MCF 10A (cell line): ENCODE measurements around the gene CDC42EP5. TPM values are rescaled to one million over a fixed set of nuclear protein-coding genes. Genes with fewer than 3 reads are reported as not detected.

ENCODE experiments used
- Bru-seq: library from RNA; stranded (reverse); fragments of 400-500 nt; gene quantifications from one replicate; lab custom pipeline; 2021; lab: Mats Ljungman, UMichigan
- BruChase-seq, 2 experiments: library from RNA; stranded (reverse); fragments of 400-500 nt; gene quantifications; one replicate each; lab custom pipeline; 2021; lab: Mats Ljungman, UMichigan
- BruUV-seq: library from RNA; stranded (reverse); fragments of 400-500 nt; replicated peaks from 2 replicates; lab custom pipeline; 2021; lab: Mats Ljungman, UMichigan
- CTCF ChIA-PET: fragments of 300-600 bp; sonication (Branson Sonifier 250); formaldehyde crosslinking; extraction: SDS; loops from one replicate; lab custom pipeline; 2021; ENCODE audit warnings: antibody characterized with exemption, inconsistent platforms; lab: Yijun Ruan, JAX
- POLR2A ChIA-PET: fragments of 300-600, 350-650 bp; sonication (Branson Sonifier 250); formaldehyde crosslinking; extraction: SDS; loops from one replicate; lab custom pipeline; 2020; ENCODE audit warnings: antibody characterized with exemption, inconsistent platforms; lab: Yijun Ruan, JAX
- DNase-seq: peaks from one replicate; pipeline ENCODE4 v3.0.0-alpha.2; 2018; ENCODE audit not compliant: unreplicated experiment
- H3K27ac Mint-ChIP-seq: one replicate; pipeline ENCODE4 v1.8.0; 2022; ENCODE audit warnings: mild to moderate bottlenecking, low read depth, mixed read lengths; ENCODE audit not compliant: unreplicated experiment
- H3K27me3 Mint-ChIP-seq: one replicate; pipeline ENCODE4 v1.8.0; 2022; ENCODE audit warnings: mixed read lengths; ENCODE audit not compliant: insufficient read depth, unreplicated experiment
- H3K36me3 Mint-ChIP-seq: one replicate; pipeline ENCODE4 v1.8.0; 2022; ENCODE audit warnings: mild to moderate bottlenecking, moderate library complexity, mixed read lengths; ENCODE audit not compliant: insufficient read depth, unreplicated experiment
- H3K4me1 Mint-ChIP-seq: one replicate; pipeline ENCODE4 v1.8.0; 2022; ENCODE audit warnings: mixed read lengths; ENCODE audit not compliant: insufficient read depth, unreplicated experiment
- H3K4me3 Mint-ChIP-seq: one replicate; pipeline ENCODE4 v1.8.0; 2022; ENCODE audit warnings: mild to moderate bottlenecking, moderate library complexity, mixed read lengths; ENCODE audit not compliant: unreplicated experiment
- H3K9me3 Mint-ChIP-seq: one replicate; pipeline ENCODE4 v1.8.0; 2022; ENCODE audit warnings: mixed read lengths; ENCODE audit not compliant: unreplicated experiment
- intact Hi-C: fragments of 100-400 bp; cut with micrococcal nuclease; formaldehyde crosslinking; loops from 2 replicates; pipeline ENCODE4 v1.14.1; 2022
- long read RNA-seq: library from polyadenylated mRNA; stranded (forward); transcript quantifications from one replicate; pipeline ENCODE4 v2.0.0, GENCODE V29; 2022
- total RNA-seq: library from RNA; stranded (reverse); gene quantifications from 2 replicates; pipeline ENCODE4 v1.2.3, GENCODE V29; 2022
- TF ChIP-seq, protein P1 (sequence below): fragments of 200-600 bp; IDR thresholded peaks from one replicate; pipeline ENCODE4 v1.8.0; 2022; ENCODE audit warnings: antibody characterized with exemption, mild to moderate bottlenecking; ENCODE audit not compliant: unreplicated experiment

The CDC42EP5 gene, protein sequence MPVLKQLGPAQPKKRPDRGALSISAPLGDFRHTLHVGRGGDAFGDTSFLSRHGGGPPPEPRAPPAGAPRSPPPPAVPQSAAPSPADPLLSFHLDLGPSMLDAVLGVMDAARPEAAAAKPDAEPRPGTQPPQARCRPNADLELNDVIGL
- 3.0 TPM in 2 replicates for total RNA-seq
- Bru-seq, nascent RNA, result percentile 24 among the genes with signal in this experiment
- BruChase-seq, experiment 1, labeled RNA remaining after a 6-hour chase, result percentile 27 among the genes with signal in this experiment
- percentile 23 among the genes with signal in this experiment for BruChase-seq, experiment 2, labeled RNA remaining after a 2-hour chase
- long read RNA-seq, partial matches to known transcripts, result 1 of 2 reads
- long read RNA-seq, other reads (novel, unspliced or antisense), result 0 of 2 reads

DNA sequence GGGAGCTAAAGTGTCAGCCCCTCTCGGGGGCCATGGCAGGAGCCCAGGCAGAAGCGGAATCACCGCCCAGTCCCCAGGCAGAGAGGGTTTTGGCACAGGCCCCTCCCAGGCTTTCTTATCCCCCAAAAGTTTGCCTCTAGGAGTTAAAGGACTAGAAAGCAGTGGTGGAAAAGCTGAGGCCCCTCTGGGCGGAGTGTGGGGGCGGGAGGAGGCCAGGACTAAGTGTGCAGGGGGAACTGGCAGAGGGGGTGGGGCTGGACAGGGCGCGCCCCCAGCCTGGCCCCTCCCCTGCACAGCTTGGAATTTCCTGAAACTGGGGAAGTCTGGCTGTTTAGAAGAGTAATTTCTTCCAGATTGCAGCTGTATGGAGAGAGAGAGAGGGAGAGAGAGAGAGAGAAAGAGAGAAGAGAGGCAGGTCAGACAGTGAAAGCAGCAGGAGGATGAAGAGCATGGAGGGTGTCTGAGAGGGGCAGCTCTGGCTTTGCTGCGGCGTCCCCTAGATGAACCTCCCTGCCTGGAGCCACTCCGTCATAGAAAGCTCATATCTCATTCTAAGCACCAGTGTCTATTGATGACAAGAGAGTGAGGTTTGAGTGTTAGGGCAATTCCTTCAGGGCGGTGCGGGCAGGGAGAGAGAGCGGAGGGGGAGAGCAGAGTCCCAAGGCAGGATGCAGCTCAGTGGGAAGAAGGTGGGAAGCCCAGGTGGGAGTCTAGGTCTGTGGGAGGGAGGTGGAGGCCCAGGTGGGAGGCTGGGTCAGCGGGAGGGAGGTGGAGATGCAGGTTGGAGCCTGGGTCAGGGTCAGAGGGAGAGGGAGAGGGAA, at the start of gene CDC42EP5:
CDC42EP5 (minus strand) TSS at position 226 of the 821 bp plus-strand sequence. CDS start 7,749 bp downstream, outside the sequence.
- H3K9me3 Mint-ChIP-seq, result no peaks in the 10 kb centered on the region
- no peaks in the 10 kb centered on the region for H3K36me3 Mint-ChIP-seq
- intact Hi-C loops, result no loop called here
- ChIA-PET POLR2A (interaction anchor here (0.8 kb wide), 1 partner anchor 24 kb away, joined by 3 read pairs; the partner anchor contains the start of gene LENG8), CTCF (interaction anchor here (0.6 to 1.2 kb wide), 3 partner anchors 34 to 1180 kb away, joined by 3 to 5 read pairs (median 4); no protein-coding TSS in a partner anchor)
- TF ChIP-seq, protein P1, sequence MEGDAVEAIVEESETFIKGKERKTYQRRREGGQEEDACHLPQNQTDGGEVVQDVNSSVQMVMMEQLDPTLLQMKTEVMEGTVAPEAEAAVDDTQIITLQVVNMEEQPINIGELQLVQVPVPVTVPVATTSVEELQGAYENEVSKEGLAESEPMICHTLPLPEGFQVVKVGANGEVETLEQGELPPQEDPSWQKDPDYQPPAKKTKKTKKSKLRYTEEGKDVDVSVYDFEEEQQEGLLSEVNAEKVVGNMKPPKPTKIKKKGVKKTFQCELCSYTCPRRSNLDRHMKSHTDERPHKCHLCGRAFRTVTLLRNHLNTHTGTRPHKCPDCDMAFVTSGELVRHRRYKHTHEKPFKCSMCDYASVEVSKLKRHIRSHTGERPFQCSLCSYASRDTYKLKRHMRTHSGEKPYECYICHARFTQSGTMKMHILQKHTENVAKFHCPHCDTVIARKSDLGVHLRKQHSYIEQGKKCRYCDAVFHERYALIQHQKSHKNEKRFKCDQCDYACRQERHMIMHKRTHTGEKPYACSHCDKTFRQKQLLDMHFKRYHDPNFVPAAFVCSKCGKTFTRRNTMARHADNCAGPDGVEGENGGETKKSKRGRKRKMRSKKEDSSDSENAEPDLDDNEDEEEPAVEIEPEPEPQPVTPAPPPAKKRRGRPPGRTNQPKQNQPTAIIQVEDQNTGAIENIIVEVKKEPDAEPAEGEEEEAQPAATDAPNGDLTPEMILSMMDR, result no peak
- BruUV-seq, result no TSS peak
- peak within 1 kb of the TSS; percentile 30 for H3K4me3 Mint-ChIP-seq
- peaks cover 18% of the 10 kb centered on the region for H3K4me1 Mint-ChIP-seq
- H3K27ac Mint-ChIP-seq, result no peak within 1 kb of the TSS
- H3K27me3 Mint-ChIP-seq, result peaks cover 21% of the 10 kb centered on the region
- DNase-seq, result no peak

DNA sequence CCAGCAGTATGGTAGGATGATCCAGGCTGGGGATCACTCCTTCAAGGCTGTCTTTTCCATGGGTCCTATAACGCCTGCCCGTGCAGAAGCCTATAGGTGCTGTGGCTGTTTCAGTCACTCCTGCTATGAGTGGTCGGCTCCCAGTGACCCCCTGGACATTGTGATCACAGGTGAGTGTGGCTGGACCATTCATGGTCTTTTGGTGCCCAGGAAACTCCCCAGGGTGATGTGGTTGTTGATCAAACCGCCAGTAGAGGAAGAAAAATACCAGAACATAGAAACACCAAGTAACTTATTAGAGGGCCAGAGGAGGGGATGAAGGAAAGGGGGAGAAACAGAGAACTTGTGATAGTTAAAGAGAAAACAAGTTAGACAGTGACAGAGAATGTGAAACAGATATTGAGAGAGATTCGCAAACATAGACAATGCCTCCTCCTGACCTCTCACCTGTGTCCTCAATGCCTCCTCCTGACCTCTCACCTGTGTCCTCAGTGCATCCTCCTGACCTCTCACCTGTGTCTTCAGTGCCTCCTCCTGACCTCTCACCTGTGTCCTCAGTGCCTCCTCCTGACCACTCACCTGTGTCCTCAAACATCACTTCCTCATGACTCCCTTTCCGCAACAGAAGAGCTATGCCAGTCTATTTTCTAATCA, 48.9 kb upstream of the CDC42EP5 start:
- Mint-ChIP-seq H3K27me3 (no peaks in the 10 kb centered on the region), H3K9me3 (peaks cover 27% of the 10 kb centered on the region), H3K27ac (no peak overlapping the region), H3K4me1 (no peaks in the 10 kb centered on the region), H3K4me3 (no peak overlapping the region), H3K36me3 (no peaks in the 10 kb centered on the region)
- DNase-seq, result no peak
- ChIA-PET CTCF (interaction anchor here (1.3 kb wide), 1 partner anchor 131 kb away, joined by 3 read pairs; no protein-coding TSS in a partner anchor), POLR2A (no interaction called here)
- intact Hi-C loops, result no loop called here
- no TSS peak for BruUV-seq
- TF ChIP-seq, protein P1, result no peak

DNA sequence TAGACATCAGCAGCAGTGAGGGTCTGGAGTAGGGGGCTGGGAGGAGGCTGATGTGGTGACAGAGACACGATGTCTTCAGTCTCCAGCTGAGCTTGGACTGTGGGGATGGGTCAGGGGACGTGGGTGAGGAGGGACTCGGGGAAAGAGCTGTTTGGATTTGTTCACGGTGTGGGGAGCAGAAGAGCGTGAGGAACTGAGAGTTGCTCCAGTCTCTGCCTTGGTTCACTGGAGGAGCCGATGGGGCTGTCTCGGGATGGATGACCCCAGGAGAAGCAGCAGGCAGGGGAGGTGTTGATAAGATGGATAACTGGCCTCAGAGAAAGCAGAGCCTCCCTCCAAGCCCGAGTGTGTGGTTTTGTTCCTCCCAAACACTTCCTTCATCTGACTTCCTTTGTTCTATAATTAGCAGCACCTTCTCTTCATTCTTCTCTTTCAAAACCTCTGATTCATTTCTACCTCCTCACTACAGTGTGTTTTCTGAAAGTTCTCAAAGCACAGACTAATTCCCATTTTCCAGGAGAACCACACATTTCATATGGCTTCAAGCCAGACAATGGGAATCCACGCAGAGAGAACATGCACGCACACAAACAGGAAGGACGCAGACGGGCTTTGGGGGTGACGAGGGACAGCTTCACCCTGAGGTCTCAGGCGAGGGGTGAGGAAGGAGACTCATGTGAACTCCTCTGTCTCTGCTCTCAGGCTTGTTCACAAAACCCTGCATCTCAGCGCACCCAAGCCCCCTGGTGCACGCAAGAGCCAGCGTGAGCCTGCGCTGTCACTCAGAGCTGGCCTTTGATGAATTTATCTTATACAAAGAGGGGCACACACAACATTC, 48.1 kb upstream of the CDC42EP5 start:
- ChIA-PET POLR2A (no interaction called here), CTCF (interaction anchor here (0.6 kb wide), 1 partner anchor 151 kb away, joined by 3 read pairs; no protein-coding TSS in a partner anchor)
- peaks cover 27% of the 10 kb centered on the region for H3K9me3 Mint-ChIP-seq
- intact Hi-C loops, result no loop called here
- H3K27ac Mint-ChIP-seq, result no peak overlapping the region
- no peaks in the 10 kb centered on the region for H3K4me1 Mint-ChIP-seq
- H3K36me3 Mint-ChIP-seq, result no peaks in the 10 kb centered on the region
- no peak for DNase-seq
- no peak overlapping the region for H3K4me3 Mint-ChIP-seq
- BruUV-seq, result no TSS peak
- TF ChIP-seq, protein P1, result no peak
- H3K27me3 Mint-ChIP-seq, result no peaks in the 10 kb centered on the region
